Fibroblast of skin of left biceps (primary cell): Measurements from ENCODE around the gene LRRC42.

Experiments
- DNase-seq, 2 experiments: peaks; one replicate each; pipeline ENCODE4 v3.0.0-alpha.2; 2013; ENCODE audit warnings: low read depth in 2 of 2

LRRC42 gene

GRCh38 chr1:53942127-53942957 is 3.8 kb upstream of the LRRC42 start:
- DNase-seq, result no peak

GRCh38 chr1:53943090-53943489 is 3.1 kb upstream of the LRRC42 start:
- no peak for DNase-seq

GRCh38 chr1:53943490-53944043 is 2.6 kb upstream of the LRRC42 start:
- no peak for DNase-seq

- DNase-seq, result no peak
These were observed 1.5 kb upstream of the LRRC42 start for GRCh38 chr1:53944469-53945182.

GRCh38 chr1:53945183-53945432 is 1.0 kb upstream of the LRRC42 start:
- DNase-seq, result no peak

- peak; percentile 91 to 93 for DNase-seq
These were observed 508 bp upstream of the LRRC42 start, which contains the start of gene IFT25 for GRCh38 chr1:53945433-53946251. Gene IFT25 (minus strand): TSS chr1:53945699. CDS start chr1:53940082, 5,617 bp downstream.

GRCh38 chr1:53947172-53947907 is 1.2 kb downstream of the LRRC42 start:
- DNase-seq, result no peak

- DNase-seq, result peak in 1 of 2 experiments; percentile 15
These were observed 2.1 kb downstream of the LRRC42 start for GRCh38 chr1:53948291-53948690.

- DNase-seq, result peak in 1 of 2 experiments; percentile 11
These were observed 3.2 kb downstream of the LRRC42 start for GRCh38 chr1:53949023-53949990.

- no peak for DNase-seq
These were observed 5.5 kb downstream of the LRRC42 start for GRCh38 chr1:53951697-53952096.

- no peak for DNase-seq
These were observed 8.0 kb downstream of the LRRC42 start for GRCh38 chr1:53954128-53954527.

GRCh38 chr1:53956308-53957168 is 10.4 kb downstream of the LRRC42 start:
- no peak for DNase-seq

GRCh38 chr1:53957194-53957818 is 11.2 kb downstream of the LRRC42 start:
- DNase-seq, result no peak

GRCh38 chr1:53959664-53960250 is 13.6 kb downstream of the LRRC42 start:
- DNase-seq, result no peak

GRCh38 chr1:53962395-53962794 is 16.2 kb downstream of the LRRC42 start:
- no peak for DNase-seq

- DNase-seq, result no peak
These were observed 17.3 kb downstream of the LRRC42 start for GRCh38 chr1:53963460-53963859.

GRCh38 chr1:53964109-53964508 is 18.0 kb downstream of the LRRC42 start:
- DNase-seq, result no peak

GRCh38 chr1:53966794-53967193 is 20.6 kb downstream of the LRRC42 start:
- no peak for DNase-seq
